ENCODE data around the gene TMEM9. TPM values are rescaled to one million over a fixed set of nuclear protein-coding genes. Genes with fewer than 3 reads are reported as not detected.

Gene TMEM9
- polyA plus RNA-seq, 3 donors, result 13.6 to 43.6 (median 22.4) TPM

- Mint-ChIP-seq H3K27me3 (ENCODE audit: low read depth in 3 of 3) (peaks cover 23 to 27% (median 26%) of the 10 kb centered on the region in 3 donors), H3K4me3 (no peak overlapping the region), H3K27ac (no peak overlapping the region), H3K4me1 (peaks cover 8% of the 10 kb centered on the region), H3K36me3 (no peaks in the 10 kb centered on the region), H3K9me3 (peaks cover 0 to 5% (median 0%) of the 10 kb centered on the region in 7 donors)
- Histone ChIP-seq H3K4me2 (replicated peaks; ENCODE audit: extremely low read depth, low read length, poor library complexity, severe bottlenecking) (no peak overlapping the region), H3K9ac (ENCODE audit: insufficient read depth, low read length, poor library complexity, severe bottlenecking) (no peak overlapping the region), H2AFZ (ENCODE audit: insufficient read depth, low read depth, low read length, poor library complexity, severe bottlenecking) (no peak overlapping the region), H4K20me1 (ENCODE audit: insufficient read depth, low read length) (no peaks in the 10 kb centered on the region), H3K36me3 (replicated peaks in 1 of 2; ENCODE audit: control insufficient read depth in 1 of 2, insufficient read depth in 2 of 2, low read length in 2 of 2) (no peaks in the 10 kb centered on the region), H3K27ac (ENCODE audit: low read depth in 1 of 2, low read length in 2 of 2) (no peak overlapping the region), H3K4me1 (ENCODE audit: control insufficient read depth in 1 of 2, insufficient read depth in 2 of 2, low read length in 2 of 2) (peaks cover 6 to 14% of the 10 kb centered on the region in 2 donors), H3K27me3 (ENCODE audit: control insufficient read depth in 2 of 2, insufficient read depth in 2 of 2, low read length in 2 of 2) (peaks cover 0 to 22% of the 10 kb centered on the region in 2 donors), H3K4me3 (replicated peaks in 1 of 3; ENCODE audit: low read depth in 2 of 3, low read length in 3 of 3) (no peak overlapping the region), H3K9me3 (replicated peaks in 1 of 2; ENCODE audit: control insufficient read depth in 1 of 2, insufficient read depth in 1 of 2, low read length in 2 of 2) (no peaks in the 10 kb centered on the region), H3K79me2 (ENCODE audit: insufficient read depth, low read length) (no peaks in the 10 kb centered on the region)
- DNase-seq, result no peak
- 94% methylated on average over 10 of the region's 10 CpGs for WGBS (ENCODE audit: insufficient coverage)
- no peak for TF ChIP-seq CTCF (IDR thresholded peaks at IDR 0.05)
- intact Hi-C loops (cut with micrococcal nuclease), result loop anchor here in 1 of 2 donors (10.0 kb wide), 1 partner anchor 135 kb away; no protein-coding TSS in a partner anchor
Observed at GRCh38 chr1:201110138-201110537, 44.1 kb downstream of the TMEM9 start.

DNA sequence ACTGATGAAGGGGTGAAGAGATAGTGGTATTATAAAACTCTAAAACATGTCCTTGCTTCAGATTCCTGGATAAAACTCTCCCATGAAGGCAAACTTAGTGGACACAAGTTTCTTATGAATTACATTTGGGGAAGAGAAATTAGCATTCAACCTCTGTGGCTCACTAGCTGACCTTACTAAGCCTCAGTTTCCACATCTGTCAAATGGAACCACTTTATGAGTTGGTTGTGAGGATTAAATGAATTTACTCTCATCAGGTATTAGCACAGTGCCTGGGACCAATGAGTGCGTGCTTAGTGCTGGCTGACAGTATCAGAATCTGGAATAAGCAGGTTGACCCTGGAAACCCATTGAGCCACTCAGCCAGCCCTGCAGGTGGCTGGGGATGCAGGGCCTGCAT lies 44.6 kb downstream of the TMEM9 start:
- no peaks in the 10 kb centered on the region for H3K36me3 ChIP-seq (replicated peaks in 1 of 2; ENCODE audit: control insufficient read depth in 1 of 2, insufficient read depth in 2 of 2, low read length in 2 of 2)
- no peak overlapping the region for H3K4me3 Mint-ChIP-seq
- no peak for TF ChIP-seq CTCF (IDR thresholded peaks at IDR 0.05)
- peaks cover 3 to 9% of the 10 kb centered on the region in 2 donors for H3K4me1 ChIP-seq (ENCODE audit: control insufficient read depth in 1 of 2, insufficient read depth in 2 of 2, low read length in 2 of 2)
- no peaks in the 10 kb centered on the region for H3K79me2 ChIP-seq (ENCODE audit: insufficient read depth, low read length)
- H3K9ac ChIP-seq (ENCODE audit: insufficient read depth, low read length, poor library complexity, severe bottlenecking), result no peak overlapping the region
- peaks cover 0 to 18% of the 10 kb centered on the region in 2 donors for H3K27me3 ChIP-seq (ENCODE audit: control insufficient read depth in 2 of 2, insufficient read depth in 2 of 2, low read length in 2 of 2)
- WGBS (ENCODE audit: insufficient coverage), result 80% methylated on average over 1 of the region's 1 CpG
- peaks cover 0 to 2% (median 0%) of the 10 kb centered on the region in 7 donors for H3K9me3 Mint-ChIP-seq
- H3K4me1 Mint-ChIP-seq, result peaks cover 6% of the 10 kb centered on the region
- H3K4me3 ChIP-seq (replicated peaks in 1 of 3; ENCODE audit: low read depth in 2 of 3, low read length in 3 of 3), result no peak overlapping the region
- no peak overlapping the region for H2AFZ ChIP-seq (ENCODE audit: insufficient read depth, low read depth, low read length, poor library complexity, severe bottlenecking)
- no peak for DNase-seq
- no peak overlapping the region for H3K27ac ChIP-seq (ENCODE audit: low read depth in 1 of 2, low read length in 2 of 2)
- H3K27ac Mint-ChIP-seq, result no peak overlapping the region
- intact Hi-C loops (cut with micrococcal nuclease), result loop anchor here in 1 of 2 donors (10.0 kb wide), 1 partner anchor 135 kb away; no protein-coding TSS in a partner anchor
- H3K36me3 Mint-ChIP-seq, result no peaks in the 10 kb centered on the region
- H4K20me1 ChIP-seq (ENCODE audit: insufficient read depth, low read length), result no peaks in the 10 kb centered on the region
- peaks cover 20 to 23% (median 22%) of the 10 kb centered on the region in 3 donors for H3K27me3 Mint-ChIP-seq (ENCODE audit: low read depth in 3 of 3)
- H3K9me3 ChIP-seq (replicated peaks in 1 of 2; ENCODE audit: control insufficient read depth in 1 of 2, insufficient read depth in 1 of 2, low read length in 2 of 2), result no peaks in the 10 kb centered on the region
- H3K4me2 ChIP-seq (replicated peaks; ENCODE audit: extremely low read depth, low read length, poor library complexity, severe bottlenecking), result no peak overlapping the region
